HG03066 (cell line): Measurements from ENCODE around the gene ARHGEF1.

Experiments
- ATAC-seq: cut with Tn5 transposase; IDR thresholded peaks from one replicate; pipeline ENCODE4 v1.9.1; 2021; ENCODE audit warnings: low read depth; ENCODE audit not compliant: unreplicated experiment

ARHGEF1 gene

DNA sequence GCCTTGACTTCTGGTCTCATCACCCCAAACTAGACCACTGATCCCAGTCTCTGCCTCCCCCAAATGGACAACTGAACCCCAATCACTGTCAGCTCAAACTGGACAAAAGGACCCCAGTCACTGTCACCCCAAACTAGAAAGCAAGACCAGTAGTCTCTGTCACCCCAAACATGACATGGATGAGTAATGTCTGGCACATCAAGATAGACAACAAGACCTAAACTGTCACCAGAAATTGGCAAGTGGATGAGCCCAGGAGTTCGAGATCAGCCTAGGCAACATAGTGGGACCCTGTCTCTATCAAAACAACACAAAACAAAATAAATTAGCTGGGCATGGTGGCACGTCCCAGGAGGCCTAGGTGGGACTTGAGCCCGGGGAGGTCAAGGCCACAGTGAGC, 64.1 kb downstream of the ARHGEF1 start:
- no peak for ATAC-seq

DNA sequence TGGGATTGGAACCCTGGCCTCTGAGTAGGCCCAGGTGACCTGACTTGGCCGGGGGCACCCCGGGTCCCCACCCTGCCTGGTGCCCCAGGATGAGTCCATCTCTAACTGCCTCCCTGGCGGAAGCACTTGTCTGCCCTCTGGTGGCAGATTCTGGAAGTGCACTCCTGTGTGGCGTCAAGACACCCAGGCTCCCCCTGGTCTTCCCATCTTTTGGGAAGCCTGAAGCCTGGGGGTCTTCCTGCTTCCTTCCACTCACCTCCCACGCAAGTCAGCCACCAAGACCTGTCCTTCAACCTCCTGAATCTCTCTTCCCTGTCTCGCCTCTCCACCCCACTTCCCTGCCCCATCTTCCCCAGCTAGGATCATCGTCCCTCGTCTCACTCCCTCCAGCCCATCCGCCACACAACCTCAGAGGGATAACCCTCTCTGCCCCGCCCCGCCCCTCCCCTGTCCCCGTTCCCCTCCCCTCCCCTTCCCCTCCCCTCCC, 68.7 kb downstream of the ARHGEF1 start:
- no peak for ATAC-seq

DNA sequence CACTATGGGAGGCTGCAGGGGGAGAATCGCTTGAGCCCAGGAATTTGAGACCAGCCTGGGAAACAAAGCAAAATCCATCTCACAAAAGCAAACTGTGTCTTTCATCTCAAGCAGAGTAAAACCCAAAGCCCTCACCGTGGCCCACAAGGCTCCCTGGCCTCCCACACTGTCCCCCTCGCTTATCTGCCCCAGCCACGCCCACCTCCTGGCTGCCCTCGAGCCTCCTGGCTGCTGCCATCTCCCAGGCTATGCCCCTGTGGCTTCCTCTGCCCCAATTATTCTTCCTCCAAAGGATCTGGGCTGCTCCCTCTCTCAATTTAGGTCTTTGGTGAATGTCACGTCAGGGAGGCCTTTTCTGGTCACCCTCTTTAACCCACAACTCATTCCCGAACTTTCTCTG, 72.5 kb downstream of the ARHGEF1 start:
- ATAC-seq: no peak

DNA sequence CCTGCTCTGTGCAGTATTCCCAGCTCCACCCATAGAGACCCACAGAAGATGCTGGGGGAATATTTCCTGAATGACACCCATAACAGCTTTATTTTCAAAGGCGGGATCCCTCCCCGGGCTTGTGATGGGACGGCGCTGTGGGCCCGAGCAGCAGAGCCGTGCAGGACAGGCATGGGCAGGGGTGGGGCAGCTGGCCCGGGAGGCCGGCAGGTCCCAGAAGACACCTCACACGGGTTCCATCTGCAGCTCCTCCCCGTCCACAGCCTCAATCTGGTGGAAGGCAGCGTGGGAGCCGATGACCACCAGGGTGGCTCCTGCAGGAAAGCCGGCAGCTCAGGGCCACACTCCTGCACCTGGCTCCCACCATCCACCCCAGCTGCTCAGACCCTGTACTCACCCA, 73.6 kb downstream of the ARHGEF1 start:
- no peak for ATAC-seq
